Ishikawa (cell line): ENCODE data around the gene RPS6KA4.

ENCODE experiments used
- CEBPB ChIP-seq: IDR thresholded peaks from 2 replicates; pipeline ENCODE4 v1.6.1; 2012
- CREB1 ChIP-seq: IDR thresholded peaks from 2 replicates; pipeline ENCODE4 v1.6.1; 2012; ENCODE audit warnings: low read depth
- EGR1 ChIP-seq: IDR thresholded peaks from 2 replicates; pipeline ENCODE4 v1.6.1; 2012
- EP300 ChIP-seq: IDR thresholded peaks from 2 replicates; pipeline ENCODE4 v1.6.1; 2012; ENCODE audit warnings: borderline replicate concordance
- FOXM1 ChIP-seq: IDR thresholded peaks from 2 replicates; pipeline ENCODE4 v1.6.1; 2012; ENCODE audit warnings: low read depth, borderline replicate concordance
- MAX ChIP-seq: IDR thresholded peaks from 2 replicates; pipeline ENCODE4 v1.6.1; 2012
- NFIC ChIP-seq: IDR thresholded peaks from 2 replicates; pipeline ENCODE4 v1.6.1; 2012
- RAD21 ChIP-seq: IDR thresholded peaks from 2 replicates; pipeline ENCODE4 v1.6.1; 2012; ENCODE audit warnings: low read depth
- REST ChIP-seq: IDR thresholded peaks from 2 replicates; pipeline ENCODE4 v1.6.1; 2012; ENCODE audit warnings: low read depth, mild to moderate bottlenecking
- TAF1 ChIP-seq: IDR thresholded peaks from 2 replicates; pipeline ENCODE4 v1.6.1; 2012; ENCODE audit warnings: low read depth, mild to moderate bottlenecking
- TCF12 ChIP-seq: IDR thresholded peaks from 2 replicates; pipeline ENCODE4 v1.6.1; 2012; ENCODE audit warnings: low read depth
- TEAD4 ChIP-seq: IDR thresholded peaks from 2 replicates; pipeline ENCODE4 v1.6.1; 2012
- YY1 ChIP-seq: IDR thresholded peaks from 2 replicates; pipeline ENCODE4 v1.6.1; 2012; ENCODE audit warnings: low read depth

GRCh38 chr11:64419257-64419790 is 60.4 kb downstream of the RPS6KA4 start:
- no peak for TF ChIP-seq CREB1
- TF ChIP-seq NFIC = no peak
- no peak for TF ChIP-seq REST
- TF ChIP-seq RAD21 = no peak
- no peak for TF ChIP-seq EGR1
- TF ChIP-seq EP300 = no peak
- no peak for TF ChIP-seq CEBPB
- no peak for TF ChIP-seq TAF1
- TF ChIP-seq YY1 = no peak
- no peak for TF ChIP-seq TEAD4
- no peak for TF ChIP-seq FOXM1
- no peak for TF ChIP-seq MAX
- no peak for TF ChIP-seq TCF12
